ENCODE results near the gene MACROD2. TPM values are rescaled to one million over a fixed set of nuclear protein-coding genes. Genes with fewer than 3 reads are reported as not detected.

The MACROD2 gene
- total RNA-seq, 4 donors from 2014 or later, result 4.6 to 33.0 (median 8.3) TPM

GRCh38 chr20:15406072-15406471 is 1410.8 kb downstream of the MACROD2 start:
- no peaks in the 10 kb centered on the region for H3K36me3 ChIP-seq
- intact Hi-C loops (cut with DNase I; ENCODE audit: low total_unique reads) (loop anchor here (10.0 kb wide), 1 partner anchor 59 kb away; no protein-coding TSS in a partner anchor), in situ Hi-C loops (cut with MboI; ENCODE audit: low pct_ligation_motif_present in 1 of 4, low pct_unique_long_range_greater_than_20kb in 1 of 4, low sequenced_read_pairs in 3 of 4) (no loop called here)
- H3K4me3 ChIP-seq, result no peak overlapping the region
- no peak for TF ChIP-seq POLR2AphosphoS5 (IDR thresholded peaks at IDR 0.05)
- no peak for TF ChIP-seq CTCF (IDR thresholded peaks at IDR 0.05)
- no peak for TF ChIP-seq POLR2A (IDR thresholded peaks at IDR 0.05)
- TF ChIP-seq EP300 (IDR thresholded peaks at IDR 0.05; ENCODE audit: low read depth), result no peak
- 55 to 69% methylated on average over 2 to 3 of the region's 3 CpGs for WGBS, 2 donors (ENCODE audit: low coverage in 1 of 2)
- H3K27ac ChIP-seq, result no peak overlapping the region
- H3K9me3 ChIP-seq, result no peaks in the 10 kb centered on the region
- no peaks in the 10 kb centered on the region for H3K4me1 ChIP-seq
- no peaks in the 10 kb centered on the region for H3K27me3 ChIP-seq
- no peak for DNase-seq

GRCh38 chr20:15411781-15412180 is 1416.5 kb downstream of the MACROD2 start:
- no peaks in the 10 kb centered on the region for H3K4me1 ChIP-seq
- DNase-seq, result no peak
- 77 to 89% methylated on average over 3 of the region's 3 CpGs for WGBS, 2 donors (ENCODE audit: low coverage in 1 of 2)
- no peaks in the 10 kb centered on the region for H3K9me3 ChIP-seq
- intact Hi-C loops (cut with DNase I; ENCODE audit: low total_unique reads) (loop anchor here (5.0 kb wide), 1 partner anchor 1414 kb away; the partner anchor contains the start of gene MACROD2), in situ Hi-C loops (cut with MboI; ENCODE audit: low pct_ligation_motif_present in 1 of 4, low pct_unique_long_range_greater_than_20kb in 1 of 4, low sequenced_read_pairs in 3 of 4) (no loop called here)
- H3K27ac ChIP-seq, result no peak overlapping the region
- no peak overlapping the region for H3K4me3 ChIP-seq
- H3K36me3 ChIP-seq, result no peaks in the 10 kb centered on the region
- H3K27me3 ChIP-seq, result no peaks in the 10 kb centered on the region
- no peak for TF ChIP-seq EP300 (IDR thresholded peaks at IDR 0.05; ENCODE audit: low read depth)
- TF ChIP-seq CTCF (IDR thresholded peaks at IDR 0.05), result no peak
- no peak for TF ChIP-seq POLR2A (IDR thresholded peaks at IDR 0.05)
- TF ChIP-seq POLR2AphosphoS5 (IDR thresholded peaks at IDR 0.05), result no peak

- H3K27ac ChIP-seq, result no peak overlapping the region
- intact Hi-C loops (cut with DNase I; ENCODE audit: low total_unique reads), result no loop called here
- no peak for DNase-seq
- WGBS, 2 donors (ENCODE audit: low coverage in 1 of 2), result 85 to 95% methylated on average over 2 of the region's 2 CpGs
- H3K4me1 ChIP-seq, result no peaks in the 10 kb centered on the region
- no peaks in the 10 kb centered on the region for H3K9me3 ChIP-seq
- H3K4me3 ChIP-seq, result no peak overlapping the region
- no peaks in the 10 kb centered on the region for H3K27me3 ChIP-seq
- no peaks in the 10 kb centered on the region for H3K36me3 ChIP-seq
- in situ Hi-C loops (cut with MboI; ENCODE audit: low pct_ligation_motif_present in 1 of 4, low pct_unique_long_range_greater_than_20kb in 1 of 4, low sequenced_read_pairs in 3 of 4), result no loop called here
- no peak for TF ChIP-seq CTCF (IDR thresholded peaks at IDR 0.05)
Measured at GRCh38 chr20:15415908-15416307, 1420.6 kb downstream of the MACROD2 start.

- no peak for TF ChIP-seq EP300 (IDR thresholded peaks at IDR 0.05; ENCODE audit: low read depth)
- no peak for TF ChIP-seq CTCF (IDR thresholded peaks at IDR 0.05)
- no peak for TF ChIP-seq POLR2AphosphoS5 (IDR thresholded peaks at IDR 0.05)
- TF ChIP-seq POLR2A (IDR thresholded peaks at IDR 0.05), result no peak
- Histone ChIP-seq H3K4me1 (no peaks in the 10 kb centered on the region), H3K27me3 (no peaks in the 10 kb centered on the region), H3K4me3 (no peak overlapping the region), H3K27ac (no peak overlapping the region), H3K9me3 (no peaks in the 10 kb centered on the region), H3K36me3 (no peaks in the 10 kb centered on the region)
- DNase-seq, result no peak
- intact Hi-C loops (cut with DNase I; ENCODE audit: low total_unique reads), result no loop called here
- in situ Hi-C loops (cut with MboI; ENCODE audit: low pct_ligation_motif_present in 1 of 4, low pct_unique_long_range_greater_than_20kb in 1 of 4, low sequenced_read_pairs in 3 of 4), result no loop called here
- WGBS, 2 donors (ENCODE audit: low coverage in 1 of 2), result 73 to 75% methylated on average over 2 of the region's 2 CpGs
Measured at GRCh38 chr20:15419856-15420255, 1424.5 kb downstream of the MACROD2 start.
